ENCODE measurements around the gene JRKL. TPM values are rescaled to one million over a fixed set of nuclear protein-coding genes. Genes with fewer than 3 reads are reported as not detected.
"Not testable (repeated sequence)": the region's sequence is repeated elsewhere in the genome, so short reads cannot be mapped to it uniquely, and the experiment has no call there.

Gene JRKL
- polyA plus RNA-seq, 3 donors = 1.3 to 2.0 (median 1.9) TPM

- intact Hi-C loops (cut with micrococcal nuclease) = loop anchor here (10.0 kb wide), 1 partner anchor 563 kb away; no protein-coding TSS in a partner anchor
- Mint-ChIP-seq H3K9me3 (peaks cover 0 to 2% (median 0%) of the 10 kb centered on the region in 7 donors), H3K4me3 (no peak overlapping the region), H3K4me1 (no peaks in the 10 kb centered on the region), H3K27me3 (ENCODE audit: low read depth in 3 of 3) (peaks cover 0 to 5% (median 1%) of the 10 kb centered on the region in 3 donors), H3K36me3 (peaks cover 0 to 2% of the 10 kb centered on the region in 2 donors), H3K27ac (no peak overlapping the region)
- Histone ChIP-seq H3K27me3 (ENCODE audit: control insufficient read depth in 2 of 2, insufficient read depth in 2 of 2, low read length in 2 of 2) (no peaks in the 10 kb centered on the region), H3K4me2 (replicated peaks; ENCODE audit: extremely low read depth, low read length, poor library complexity, severe bottlenecking) (no peak overlapping the region), H3K79me2 (ENCODE audit: insufficient read depth, low read length) (no peaks in the 10 kb centered on the region), H3K36me3 (replicated peaks in 1 of 2; ENCODE audit: control insufficient read depth in 1 of 2, insufficient read depth in 2 of 2, low read length in 2 of 2) (no peaks in the 10 kb centered on the region), H4K20me1 (ENCODE audit: insufficient read depth, low read length) (no peaks in the 10 kb centered on the region), H3K27ac (ENCODE audit: low read depth in 1 of 2, low read length in 2 of 2) (no peak overlapping the region), H3K9ac (ENCODE audit: insufficient read depth, low read length, poor library complexity, severe bottlenecking) (no peak overlapping the region), H3K4me3 (replicated peaks in 1 of 3; ENCODE audit: low read depth in 2 of 3, low read length in 3 of 3) (no peak overlapping the region), H3K4me1 (ENCODE audit: control insufficient read depth in 1 of 2, insufficient read depth in 2 of 2, low read length in 2 of 2) (no peaks in the 10 kb centered on the region), H2AFZ (ENCODE audit: insufficient read depth, low read depth, low read length, poor library complexity, severe bottlenecking) (no peak overlapping the region), H3K9me3 (replicated peaks in 1 of 2; ENCODE audit: control insufficient read depth in 1 of 2, insufficient read depth in 1 of 2, low read length in 2 of 2) (no peaks in the 10 kb centered on the region)
- no peak for TF ChIP-seq CTCF (IDR thresholded peaks at IDR 0.05)
- WGBS (ENCODE audit: insufficient coverage) = no CpG with 5 or more reads among the region's 3 CpGs
- no peak for DNase-seq
Measured at GRCh38 chr11:96397863-96398262, 8.1 kb downstream of the JRKL start.

GRCh38 chr11:96400697-96401096 lies 10.9 kb downstream of the JRKL start:
- H2AFZ ChIP-seq (ENCODE audit: insufficient read depth, low read depth, low read length, poor library complexity, severe bottlenecking) = no peak overlapping the region
- no peak overlapping the region for H3K9ac ChIP-seq (ENCODE audit: insufficient read depth, low read length, poor library complexity, severe bottlenecking)
- TF ChIP-seq CTCF (IDR thresholded peaks at IDR 0.05) = no peak
- no peak overlapping the region for H3K4me3 Mint-ChIP-seq
- H3K27ac Mint-ChIP-seq = no peak overlapping the region
- DNase-seq = no peak
- H3K4me1 Mint-ChIP-seq = no peaks in the 10 kb centered on the region
- H3K27ac ChIP-seq (ENCODE audit: low read depth in 1 of 2, low read length in 2 of 2) = no peak overlapping the region
- H3K9me3 ChIP-seq (replicated peaks in 1 of 2; ENCODE audit: control insufficient read depth in 1 of 2, insufficient read depth in 1 of 2, low read length in 2 of 2) = no peaks in the 10 kb centered on the region
- H3K36me3 ChIP-seq (replicated peaks in 1 of 2; ENCODE audit: control insufficient read depth in 1 of 2, insufficient read depth in 2 of 2, low read length in 2 of 2) = no peaks in the 10 kb centered on the region
- no peaks in the 10 kb centered on the region for H3K27me3 ChIP-seq (ENCODE audit: control insufficient read depth in 2 of 2, insufficient read depth in 2 of 2, low read length in 2 of 2)
- no peaks in the 10 kb centered on the region for H3K79me2 ChIP-seq (ENCODE audit: insufficient read depth, low read length)
- no CpG with 5 or more reads among the region's 1 CpG for WGBS (ENCODE audit: insufficient coverage)
- no peaks in the 10 kb centered on the region for H3K4me1 ChIP-seq (ENCODE audit: control insufficient read depth in 1 of 2, insufficient read depth in 2 of 2, low read length in 2 of 2)
- H3K9me3 Mint-ChIP-seq = peaks cover 0 to 2% (median 0%) of the 10 kb centered on the region in 7 donors
- intact Hi-C loops (cut with micrococcal nuclease) = no loop called here
- H4K20me1 ChIP-seq (ENCODE audit: insufficient read depth, low read length) = no peaks in the 10 kb centered on the region
- H3K4me2 ChIP-seq (replicated peaks; ENCODE audit: extremely low read depth, low read length, poor library complexity, severe bottlenecking) = no peak overlapping the region
- no peak overlapping the region for H3K4me3 ChIP-seq (replicated peaks in 1 of 3; ENCODE audit: low read depth in 2 of 3, low read length in 3 of 3)
- no peaks in the 10 kb centered on the region for H3K36me3 Mint-ChIP-seq
- peaks cover 0 to 5% (median 1%) of the 10 kb centered on the region in 3 donors for H3K27me3 Mint-ChIP-seq (ENCODE audit: low read depth in 3 of 3)

GRCh38 chr11:96411412-96411811 lies 21.6 kb downstream of the JRKL start:
- H3K27me3 ChIP-seq (ENCODE audit: control insufficient read depth in 2 of 2, insufficient read depth in 2 of 2, low read length in 2 of 2); H3K4me2 ChIP-seq (replicated peaks; ENCODE audit: extremely low read depth, low read length, poor library complexity, severe bottlenecking); H3K9ac ChIP-seq (ENCODE audit: insufficient read depth, low read length, poor library complexity, severe bottlenecking); H3K36me3 Mint-ChIP-seq; H4K20me1 ChIP-seq (ENCODE audit: insufficient read depth, low read length); H2AFZ ChIP-seq (ENCODE audit: insufficient read depth, low read depth, low read length, poor library complexity, severe bottlenecking); H3K79me2 ChIP-seq (ENCODE audit: insufficient read depth, low read length); H3K4me1 ChIP-seq (ENCODE audit: control insufficient read depth in 1 of 2, insufficient read depth in 2 of 2, low read length in 2 of 2); DNase-seq; H3K27ac ChIP-seq (ENCODE audit: low read depth in 1 of 2, low read length in 2 of 2); H3K36me3 ChIP-seq (replicated peaks in 1 of 2; ENCODE audit: control insufficient read depth in 1 of 2, insufficient read depth in 2 of 2, low read length in 2 of 2); H3K4me1 Mint-ChIP-seq; H3K27ac Mint-ChIP-seq; H3K4me3 ChIP-seq (replicated peaks in 1 of 3; ENCODE audit: low read depth in 2 of 3, low read length in 3 of 3); intact Hi-C loops (cut with micrococcal nuclease); H3K9me3 ChIP-seq (replicated peaks in 1 of 2; ENCODE audit: control insufficient read depth in 1 of 2, insufficient read depth in 1 of 2, low read length in 2 of 2); H3K9me3 Mint-ChIP-seq; H3K27me3 Mint-ChIP-seq (ENCODE audit: low read depth in 3 of 3): not testable (repeated sequence)
- H3K4me3 Mint-ChIP-seq = peak overlapping the region in 1 of 2 donors; percentile 45
- no CpG with 5 or more reads among the region's 18 CpGs for WGBS (ENCODE audit: insufficient coverage)
